DND-41 (cell line): ENCODE measurements around the gene UBE2K.
"Not testable (repeated sequence)": the region's sequence is repeated elsewhere in the genome, so short reads cannot be mapped to it uniquely, and the experiment has no call there.

Source experiments
- ATAC-seq: fragments of 200-7000 bp; cut with Tn5 transposase; 3 replicates; pipeline ENCODE4 v1.9.1; 2021; ENCODE audit warnings: low read depth; ENCODE audit not compliant: insufficient read depth
- DNase-seq: peaks from one replicate; pipeline ENCODE4 v3.0.0-alpha.2; 2020
- H2AFZ ChIP-seq: 2 replicates; pipeline ENCODE4 v1.6.0; 2012; ENCODE audit warnings: low read depth, low read length
- H3K27ac ChIP-seq: 2 replicates; pipeline ENCODE4 v1.5.1; 2012; ENCODE audit warnings: low read length, inconsistent platforms
- H3K27me3 ChIP-seq: fragments of 200-600 bp; sonication (generic); 2 replicates; pipeline ENCODE4 v1.6.0; 2012; ENCODE audit warnings: low read length, mild to moderate bottlenecking, inconsistent platforms; ENCODE audit not compliant: insufficient read depth, poor library complexity
- H3K36me3 ChIP-seq: 2 replicates; pipeline ENCODE4 v1.5.1; 2012; ENCODE audit warnings: low read length, inconsistent platforms; ENCODE audit not compliant: insufficient read depth
- H3K4me1 ChIP-seq: 2 replicates; pipeline ENCODE4 v1.5.1; 2012; ENCODE audit warnings: mild to moderate bottlenecking, low read length; ENCODE audit not compliant: insufficient read depth
- H3K4me2 ChIP-seq: 2 replicates; pipeline ENCODE4 v1.6.0; 2012; ENCODE audit warnings: mild to moderate bottlenecking, moderate library complexity, low read length, inconsistent platforms; ENCODE audit not compliant: insufficient read depth
- H3K4me3 ChIP-seq, 2 experiments: fragments of 200-600 bp in 1 of 2; shearing (Covaris generic) in 1 of 2; 2 replicates each; pipeline ENCODE4 v1.5.1; 2012 to 2016; ENCODE audit warnings: inconsistent platforms in 2 of 2, low read length in 2 of 2, mild to moderate bottlenecking in 2 of 2, low read depth in 1 of 2, moderate library complexity in 1 of 2
- H3K79me2 ChIP-seq: 2 replicates; pipeline ENCODE4 v1.6.0; 2012; ENCODE audit warnings: low read length, inconsistent platforms; ENCODE audit not compliant: insufficient read depth
- H3K9ac ChIP-seq: 2 replicates; pipeline ENCODE4 v1.6.0; 2012; ENCODE audit warnings: low read depth, mild to moderate bottlenecking, inconsistent platforms, low read length, moderate library complexity
- H3K9me3 ChIP-seq: 2 replicates; pipeline ENCODE4 v1.5.1; 2012; ENCODE audit warnings: low read length, moderate library complexity, mild to moderate bottlenecking, inconsistent platforms; ENCODE audit not compliant: insufficient read depth, severe bottlenecking
- H4K20me1 ChIP-seq: 2 replicates; pipeline ENCODE4 v1.6.0; 2012; ENCODE audit warnings: low read length; ENCODE audit not compliant: insufficient read depth
- CTCF ChIP-seq: IDR thresholded peaks from 2 replicates; pipeline ENCODE4 v1.5.1; 2012; ENCODE audit warnings: borderline replicate concordance, low read length, moderate library complexity, mild to moderate bottlenecking; ENCODE audit not compliant: poor library complexity, severe bottlenecking; ENCODE audit errors: extremely low read depth
- EZH2 ChIP-seq: IDR thresholded peaks from 3 replicates; pipeline ENCODE4 v1.6.1; 2012; ENCODE audit warnings: borderline replicate concordance, low read depth, mild to moderate bottlenecking, moderate library complexity, low read length, inconsistent platforms; ENCODE audit not compliant: severe bottlenecking

The UBE2K gene

GRCh38 chr4:39786838-39787237 is 88.9 kb downstream of the UBE2K start:
- no peak for TF ChIP-seq CTCF
- TF ChIP-seq EZH2 = no peak
- H2AFZ ChIP-seq = no peak overlapping the region
- H3K9me3 ChIP-seq = no peaks in the 10 kb centered on the region
- H3K4me1 ChIP-seq = no peaks in the 10 kb centered on the region
- no peak overlapping the region for H3K9ac ChIP-seq
- DNase-seq = no peak
- H3K4me2 ChIP-seq = no peak overlapping the region
- H3K27ac ChIP-seq = no peak overlapping the region
- no peaks in the 10 kb centered on the region for H3K36me3 ChIP-seq
- ATAC-seq = no peak
- no peaks in the 10 kb centered on the region for H3K79me2 ChIP-seq
- no peaks in the 10 kb centered on the region for H4K20me1 ChIP-seq
- no peak overlapping the region for H3K4me3 ChIP-seq
- no peaks in the 10 kb centered on the region for H3K27me3 ChIP-seq

DNA sequence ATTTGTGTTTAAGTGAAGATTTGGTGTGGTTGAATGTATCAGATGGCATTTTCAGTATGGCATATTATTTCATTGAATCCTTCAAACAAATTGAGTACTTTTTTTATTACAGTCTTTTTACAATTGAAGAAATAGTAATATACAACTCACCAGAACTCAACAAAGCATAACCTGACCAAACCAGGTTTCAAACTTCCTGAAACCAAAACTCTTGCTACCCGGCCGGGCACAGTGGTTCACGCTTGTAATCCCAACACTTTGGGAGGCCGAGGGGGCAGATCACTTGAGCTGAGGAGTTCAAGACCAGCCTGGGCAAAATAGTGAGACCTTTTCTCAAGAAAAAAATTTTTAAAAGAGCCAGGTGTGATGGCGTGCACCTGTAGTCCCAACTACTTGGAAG is 94.2 kb downstream of the UBE2K start:
- DNase-seq = no peak

DNA sequence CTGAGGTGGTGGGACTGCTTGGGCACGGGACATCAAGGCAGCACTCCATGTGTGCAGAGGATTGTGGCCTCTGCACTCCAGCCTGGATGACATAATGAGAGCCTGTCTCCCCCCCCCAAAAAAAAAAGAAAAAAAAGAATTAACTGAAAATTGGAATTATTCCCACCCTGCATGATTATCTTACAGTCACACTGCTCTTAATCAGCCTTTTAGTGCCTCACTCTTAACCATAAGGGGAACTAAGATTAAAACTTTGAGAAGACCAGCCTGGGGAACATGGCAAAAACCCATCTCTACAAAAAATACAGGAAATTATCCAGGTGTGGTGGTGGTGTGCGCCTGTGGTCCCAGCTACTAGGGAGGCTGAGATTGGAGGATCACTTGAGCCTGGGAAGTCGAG is 94.6 kb downstream of the UBE2K start:
- Histone ChIP-seq H4K20me1 (no peaks in the 10 kb centered on the region), H3K27ac (no peak overlapping the region), H3K9ac (no peak overlapping the region), H3K27me3 (no peaks in the 10 kb centered on the region), H3K79me2 (no peaks in the 10 kb centered on the region), H3K4me2 (no peak overlapping the region), H3K36me3 (no peaks in the 10 kb centered on the region), H3K4me3 (no peak overlapping the region), H2AFZ (no peak overlapping the region), H3K9me3 (no peaks in the 10 kb centered on the region), H3K4me1 (no peaks in the 10 kb centered on the region)
- ATAC-seq = no peak
- TF ChIP-seq CTCF (no peak), EZH2 (no peak)
- DNase-seq = no peak

More for the DNA sequence above, 94.2 kb downstream of the UBE2K start:
- no peak overlapping the region for H3K27ac ChIP-seq
- no peak for ATAC-seq
- no peaks in the 10 kb centered on the region for H3K27me3 ChIP-seq
- H2AFZ ChIP-seq = no peak overlapping the region
- no peaks in the 10 kb centered on the region for H3K36me3 ChIP-seq
- H3K9me3 ChIP-seq = no peaks in the 10 kb centered on the region
- TF ChIP-seq EZH2 (no peak), CTCF (no peak)
- H4K20me1 ChIP-seq = no peaks in the 10 kb centered on the region
- H3K79me2 ChIP-seq = no peaks in the 10 kb centered on the region
- H3K9ac ChIP-seq = no peak overlapping the region
- no peak overlapping the region for H3K4me3 ChIP-seq
- no peaks in the 10 kb centered on the region for H3K4me1 ChIP-seq
- H3K4me2 ChIP-seq = no peak overlapping the region

DNA sequence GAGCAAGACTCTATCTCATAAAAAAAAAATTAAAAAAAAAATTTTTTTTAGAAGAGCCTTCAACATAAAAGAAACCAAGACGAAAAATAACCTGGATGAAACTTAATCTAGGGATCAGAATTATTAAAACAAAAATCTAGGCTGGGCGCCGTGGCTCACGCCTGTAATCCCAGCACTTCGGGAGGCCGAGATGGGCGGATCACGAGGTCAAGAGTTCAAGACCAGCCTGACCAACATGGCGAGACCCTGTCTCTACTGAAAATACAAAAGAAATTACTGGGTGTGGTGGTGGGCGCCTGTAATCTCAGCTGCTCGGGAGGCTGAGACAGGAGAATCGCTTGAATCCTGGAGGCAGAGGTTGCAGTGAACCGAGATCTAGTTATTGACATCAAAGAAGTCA is 95.0 kb downstream of the UBE2K start:
- H3K9me3 ChIP-seq, H2AFZ ChIP-seq, H3K4me2 ChIP-seq, H4K20me1 ChIP-seq, H3K27ac ChIP-seq, H3K27me3 ChIP-seq, H3K4me3 ChIP-seq, H3K79me2 ChIP-seq, H3K36me3 ChIP-seq, ATAC-seq, DNase-seq, H3K4me1 ChIP-seq, H3K9ac ChIP-seq: not testable (repeated sequence)
